ENCODE results near the gene CEP41. TPM values are rescaled to one million over a fixed set of nuclear protein-coding genes. Genes with fewer than 3 reads are reported as not detected.

CEP41 gene
- total and polyA plus RNA-seq, 2 experiments from 2014 or later: 17.4 to 25.0 TPM

DNA sequence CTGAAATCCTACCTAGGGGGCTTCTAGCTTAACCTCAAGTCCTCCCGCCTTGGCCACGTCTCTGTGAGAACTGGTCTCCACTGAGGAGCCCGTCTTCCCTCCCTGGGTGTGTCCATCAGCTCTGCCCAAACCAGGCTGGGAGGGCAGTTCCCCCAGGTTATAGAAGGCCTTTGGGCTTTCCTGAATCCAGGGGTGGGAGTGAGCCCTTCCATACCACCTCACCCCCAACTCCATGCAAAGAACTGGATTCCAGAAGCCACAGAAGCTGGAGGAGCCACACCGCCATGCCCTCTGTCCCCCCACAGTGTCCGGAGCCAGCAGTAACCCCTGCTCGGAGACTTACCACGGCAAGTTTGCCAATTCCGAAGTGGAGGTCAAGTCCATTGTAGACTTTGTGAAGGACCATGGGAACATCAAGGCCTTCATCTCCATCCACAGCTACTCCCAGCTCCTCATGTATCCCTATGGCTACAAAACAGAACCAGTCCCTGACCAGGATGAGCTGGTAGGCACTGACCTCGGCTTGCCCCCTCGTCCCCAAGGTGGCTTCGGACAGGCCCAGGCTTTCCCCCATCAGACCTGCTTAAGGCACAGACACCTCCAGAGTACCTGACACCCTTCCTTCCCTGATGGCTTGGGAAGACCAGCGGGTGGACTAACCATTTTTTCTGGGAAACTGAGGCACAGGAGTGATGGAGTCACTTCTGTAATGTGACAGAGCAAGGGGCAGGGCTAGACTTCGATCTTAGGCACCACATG is 55.8 kb downstream of the CEP41 start (continued):
- no peak for TF ChIP-seq ZNF462 (CRISPR knock-in tag; IDR thresholded peaks at IDR 0.05)
- no peak for TF ChIP-seq NANOG (IDR thresholded peaks at IDR 0.05; ENCODE audit: borderline replicate concordance)
- no peak for TF ChIP-seq ZNF114 (CRISPR knock-in tag; IDR thresholded peaks at IDR 0.05)
- TF ChIP-seq CTCF (conservative IDR thresholded peaks at IDR 0.05; ENCODE audit: low read depth in 2 of 2): no peak
- TF ChIP-seq, protein P1, sequence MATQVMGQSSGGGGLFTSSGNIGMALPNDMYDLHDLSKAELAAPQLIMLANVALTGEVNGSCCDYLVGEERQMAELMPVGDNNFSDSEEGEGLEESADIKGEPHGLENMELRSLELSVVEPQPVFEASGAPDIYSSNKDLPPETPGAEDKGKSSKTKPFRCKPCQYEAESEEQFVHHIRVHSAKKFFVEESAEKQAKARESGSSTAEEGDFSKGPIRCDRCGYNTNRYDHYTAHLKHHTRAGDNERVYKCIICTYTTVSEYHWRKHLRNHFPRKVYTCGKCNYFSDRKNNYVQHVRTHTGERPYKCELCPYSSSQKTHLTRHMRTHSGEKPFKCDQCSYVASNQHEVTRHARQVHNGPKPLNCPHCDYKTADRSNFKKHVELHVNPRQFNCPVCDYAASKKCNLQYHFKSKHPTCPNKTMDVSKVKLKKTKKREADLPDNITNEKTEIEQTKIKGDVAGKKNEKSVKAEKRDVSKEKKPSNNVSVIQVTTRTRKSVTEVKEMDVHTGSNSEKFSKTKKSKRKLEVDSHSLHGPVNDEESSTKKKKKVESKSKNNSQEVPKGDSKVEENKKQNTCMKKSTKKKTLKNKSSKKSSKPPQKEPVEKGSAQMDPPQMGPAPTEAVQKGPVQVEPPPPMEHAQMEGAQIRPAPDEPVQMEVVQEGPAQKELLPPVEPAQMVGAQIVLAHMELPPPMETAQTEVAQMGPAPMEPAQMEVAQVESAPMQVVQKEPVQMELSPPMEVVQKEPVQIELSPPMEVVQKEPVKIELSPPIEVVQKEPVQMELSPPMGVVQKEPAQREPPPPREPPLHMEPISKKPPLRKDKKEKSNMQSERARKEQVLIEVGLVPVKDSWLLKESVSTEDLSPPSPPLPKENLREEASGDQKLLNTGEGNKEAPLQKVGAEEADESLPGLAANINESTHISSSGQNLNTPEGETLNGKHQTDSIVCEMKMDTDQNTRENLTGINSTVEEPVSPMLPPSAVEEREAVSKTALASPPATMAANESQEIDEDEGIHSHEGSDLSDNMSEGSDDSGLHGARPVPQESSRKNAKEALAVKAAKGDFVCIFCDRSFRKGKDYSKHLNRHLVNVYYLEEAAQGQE (IDR thresholded peaks at IDR 0.05; ENCODE audit: unreplicated experiment): no peak
- no peak for TF ChIP-seq CREB1 (CRISPR knock-in tag; IDR thresholded peaks at IDR 0.05; ENCODE audit: low read depth)
- no peak for TF ChIP-seq ETS1 (IDR thresholded peaks at IDR 0.05)
- no peak for TF ChIP-seq POLR2AphosphoS5 (IDR thresholded peaks at IDR 0.05; ENCODE audit: low read depth)

Data from GM23338 (cell line).